Astrocyte of the cerebellum (primary cell): Measurements from ENCODE around the gene PCGF6.

Experiments
- DNase-seq: peaks from one replicate; pipeline ENCODE4 v3.0.0-alpha.2; 2011; ENCODE audit warnings: low read depth
- H3K4me3 ChIP-seq: 2 replicates; pipeline ENCODE4 v1.5.1; 2011; ENCODE audit warnings: mild to moderate bottlenecking, low read depth, low read length, moderate library complexity
- CTCF ChIP-seq: IDR thresholded peaks from 2 replicates; pipeline ENCODE4 v1.5.1; 2012; ENCODE audit warnings: low read length, low read depth, moderate library complexity, mild to moderate bottlenecking; ENCODE audit errors: missing control alignments
- in situ Hi-C: cut with HindIII; loops from 2 replicates; pipeline ENCODE4 v1.10.0; 2017; ENCODE audit warnings: low sequenced_read_pairs

The PCGF6 gene

GRCh38 chr10:103278537-103278823 is 72.5 kb downstream of the PCGF6 start:
- in situ Hi-C loops: no loop called here
- no peak for DNase-seq
- no peak for TF ChIP-seq CTCF
- H3K4me3 ChIP-seq: no peak overlapping the region

- no peak overlapping the region for H3K4me3 ChIP-seq
- no peak for TF ChIP-seq CTCF
- in situ Hi-C loops: no loop called here
- no peak for DNase-seq
Observed at GRCh38 chr10:103277713-103278536, 73.0 kb downstream of the PCGF6 start.

GRCh38 chr10:103276896-103277712 is 73.8 kb downstream of the PCGF6 start, which contains the start of gene INA:
TSS of gene INA (plus strand) at chr10:103277138. CDS start at chr10:103277212, 74 bp downstream.
- H3K4me3 ChIP-seq: peak within 1 kb of the TSS; percentile 36
- DNase-seq: no peak
- TF ChIP-seq CTCF: no peak
- in situ Hi-C loops: no loop called here

GRCh38 chr10:103276251-103276895 is 74.6 kb downstream of the PCGF6 start:
- no peak for DNase-seq
- H3K4me3 ChIP-seq: peak overlapping the region; percentile 36
- TF ChIP-seq CTCF: no peak
- in situ Hi-C loops: no loop called here

GRCh38 chr10:103273041-103273441 is 77.9 kb downstream of the PCGF6 start:
- no peak overlapping the region for H3K4me3 ChIP-seq
- in situ Hi-C loops: no loop called here
- no peak for TF ChIP-seq CTCF
- peak; percentile 91 for DNase-seq

GRCh38 chr10:103265717-103266329 is 85.1 kb downstream of the PCGF6 start:
- DNase-seq: peak; percentile 77
- TF ChIP-seq CTCF: no peak
- in situ Hi-C loops: no loop called here
- no peak overlapping the region for H3K4me3 ChIP-seq
